Brain microvascular endothelial cell (primary cell): ENCODE results near the gene VDAC1.

ENCODE experiments used
- DNase-seq: peaks from one replicate; pipeline ENCODE4 v3.0.0-alpha.2; 2020
- H3K27ac ChIP-seq: fragments of 250-450 bp; sonication (Bioruptor Pico); 2 replicates; pipeline ENCODE4 v1.5.1; 2020; ENCODE audit warnings: mild to moderate bottlenecking, moderate library complexity
- H3K27me3 ChIP-seq: fragments of 250-450 bp; sonication (Bioruptor Pico); replicated peaks from 2 replicates; pipeline ENCODE4 v1.5.1; 2020; ENCODE audit warnings: mild to moderate bottlenecking
- H3K36me3 ChIP-seq: fragments of 250-450 bp; sonication (Bioruptor Pico); replicated peaks from 2 replicates; pipeline ENCODE4 v1.5.1; 2020; ENCODE audit warnings: mild to moderate bottlenecking
- H3K4me3 ChIP-seq: 2 replicates; pipeline ENCODE4 v1.5.1; 2011; ENCODE audit warnings: low read depth, mild to moderate bottlenecking, control low read depth, low read length, moderate library complexity
- in situ Hi-C: cut with HindIII; loops from 2 replicates; pipeline ENCODE4 v1.10.0; 2017; ENCODE audit warnings: low sequenced_read_pairs, low pct_ligation_motif_present
- TF ChIP-seq, protein P1 (sequence below): IDR thresholded peaks from 2 replicates; pipeline ENCODE4 v1.5.1; 2011; ENCODE audit warnings: low read depth, mild to moderate bottlenecking, moderate library complexity, low read length, control low read depth, inconsistent platforms; ENCODE audit errors: missing control alignments

VDAC1 gene

DNA sequence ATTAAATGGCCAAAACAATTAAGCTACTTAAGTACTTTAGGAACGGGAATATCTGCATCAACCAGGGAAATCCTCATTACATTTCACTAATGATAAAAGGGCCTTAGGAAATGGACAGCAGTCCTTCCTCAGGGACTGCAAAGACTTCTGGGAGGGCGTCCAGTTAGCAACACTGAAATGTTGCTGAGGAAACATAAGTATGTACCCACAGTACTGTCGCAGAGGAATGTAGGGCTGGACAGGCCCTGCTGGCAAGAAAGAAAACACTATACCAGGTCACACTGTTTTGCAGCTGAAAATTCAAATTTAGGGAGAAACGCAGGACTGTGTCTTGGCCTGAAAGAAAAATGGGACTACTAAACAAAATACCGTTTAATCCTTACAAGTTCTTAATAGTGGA is 37.7 kb downstream of the VDAC1 start:
- TF ChIP-seq, protein P1, sequence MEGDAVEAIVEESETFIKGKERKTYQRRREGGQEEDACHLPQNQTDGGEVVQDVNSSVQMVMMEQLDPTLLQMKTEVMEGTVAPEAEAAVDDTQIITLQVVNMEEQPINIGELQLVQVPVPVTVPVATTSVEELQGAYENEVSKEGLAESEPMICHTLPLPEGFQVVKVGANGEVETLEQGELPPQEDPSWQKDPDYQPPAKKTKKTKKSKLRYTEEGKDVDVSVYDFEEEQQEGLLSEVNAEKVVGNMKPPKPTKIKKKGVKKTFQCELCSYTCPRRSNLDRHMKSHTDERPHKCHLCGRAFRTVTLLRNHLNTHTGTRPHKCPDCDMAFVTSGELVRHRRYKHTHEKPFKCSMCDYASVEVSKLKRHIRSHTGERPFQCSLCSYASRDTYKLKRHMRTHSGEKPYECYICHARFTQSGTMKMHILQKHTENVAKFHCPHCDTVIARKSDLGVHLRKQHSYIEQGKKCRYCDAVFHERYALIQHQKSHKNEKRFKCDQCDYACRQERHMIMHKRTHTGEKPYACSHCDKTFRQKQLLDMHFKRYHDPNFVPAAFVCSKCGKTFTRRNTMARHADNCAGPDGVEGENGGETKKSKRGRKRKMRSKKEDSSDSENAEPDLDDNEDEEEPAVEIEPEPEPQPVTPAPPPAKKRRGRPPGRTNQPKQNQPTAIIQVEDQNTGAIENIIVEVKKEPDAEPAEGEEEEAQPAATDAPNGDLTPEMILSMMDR, result no peak
- H3K27me3 ChIP-seq, result no peaks in the 10 kb centered on the region
- H3K27ac ChIP-seq, result peak overlapping the region; percentile 86
- in situ Hi-C loops, result no loop called here
- H3K4me3 ChIP-seq, result peak overlapping the region; percentile 10
- peaks cover 5% of the 10 kb centered on the region for H3K36me3 ChIP-seq
- no peak for DNase-seq

GRCh38 chr5:133966090-133966489 is 38.7 kb downstream of the VDAC1 start:
- Histone ChIP-seq H3K36me3 (peaks cover under 1% of the 10 kb centered on the region), H3K27me3 (no peaks in the 10 kb centered on the region), H3K4me3 (no peak overlapping the region), H3K27ac (no peak overlapping the region)
- DNase-seq, result no peak
- in situ Hi-C loops, result no loop called here
- TF ChIP-seq, protein P1, result no peak

DNA sequence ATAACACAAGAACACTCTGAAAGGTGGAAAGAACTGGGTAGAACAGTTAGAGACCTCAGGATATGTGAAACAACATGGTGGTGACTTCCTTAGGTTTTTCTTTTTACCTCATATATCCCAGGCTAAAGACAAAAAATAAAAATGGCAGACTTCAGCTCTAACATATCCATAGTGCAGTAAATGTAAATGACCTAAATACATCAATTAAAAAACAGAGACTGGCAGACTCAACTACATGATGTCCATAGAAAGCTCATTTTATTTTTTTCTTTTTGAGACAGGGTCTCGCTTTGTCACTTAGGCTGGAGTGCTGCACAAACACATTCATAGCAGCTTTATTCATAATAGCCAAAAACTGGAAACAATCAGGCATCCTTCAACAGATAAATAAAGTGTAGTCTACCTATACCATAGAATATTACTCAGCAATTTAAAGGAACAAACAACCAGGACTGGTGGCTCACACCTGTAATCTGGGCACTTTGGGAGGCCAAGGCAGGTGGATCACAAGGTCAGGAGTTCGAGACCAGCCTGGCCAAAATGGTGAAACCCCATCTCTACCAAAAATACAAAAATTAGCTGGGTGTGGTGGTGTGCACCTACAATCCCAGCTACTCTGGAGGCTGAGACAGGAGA is 41.2 kb downstream of the VDAC1 start:
- peak overlapping the region; percentile 41 for H3K27ac ChIP-seq
- in situ Hi-C loops, result no loop called here
- DNase-seq, result no peak
- H3K27me3 ChIP-seq, result no peaks in the 10 kb centered on the region
- TF ChIP-seq, protein P1, result no peak
- no peak overlapping the region for H3K4me3 ChIP-seq
- H3K36me3 ChIP-seq, result peaks cover 4% of the 10 kb centered on the region

DNA sequence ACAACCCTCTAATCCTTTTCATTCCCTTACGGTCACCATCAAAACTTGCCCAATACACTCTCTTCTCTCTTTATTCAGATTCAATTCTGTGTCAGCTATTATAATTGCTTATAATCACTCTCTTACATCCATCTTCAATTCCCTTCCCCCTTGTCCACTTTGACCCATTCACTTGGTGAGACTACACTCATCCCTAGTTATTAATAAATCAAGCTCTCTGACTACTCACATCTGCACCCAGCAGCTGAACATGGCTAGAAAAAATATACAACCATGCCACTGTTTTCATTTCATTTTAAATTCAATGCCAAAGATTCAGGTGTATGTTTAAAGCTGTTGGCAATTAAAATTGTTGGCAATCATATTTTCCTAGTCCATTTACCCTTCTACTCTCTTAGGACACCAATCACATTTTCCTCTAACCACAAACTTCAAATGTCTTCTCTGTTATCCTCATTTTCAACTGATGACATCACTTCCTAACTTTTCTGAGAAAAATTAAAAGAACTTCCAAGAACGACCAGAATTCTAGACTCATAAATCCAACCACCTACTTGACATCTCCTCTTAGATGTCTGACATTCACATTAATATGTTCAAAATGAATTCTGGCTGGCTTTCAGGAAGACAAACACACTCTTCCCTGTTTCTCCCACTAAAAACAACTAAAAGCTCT is 41.8 kb downstream of the VDAC1 start:
- H3K4me3 ChIP-seq, result no peak overlapping the region
- DNase-seq, result no peak
- H3K27me3 ChIP-seq, result no peaks in the 10 kb centered on the region
- TF ChIP-seq, protein P1, result no peak
- in situ Hi-C loops, result no loop called here
- peak overlapping the region; percentile 41 for H3K27ac ChIP-seq
- H3K36me3 ChIP-seq, result peaks cover 8% of the 10 kb centered on the region

DNA sequence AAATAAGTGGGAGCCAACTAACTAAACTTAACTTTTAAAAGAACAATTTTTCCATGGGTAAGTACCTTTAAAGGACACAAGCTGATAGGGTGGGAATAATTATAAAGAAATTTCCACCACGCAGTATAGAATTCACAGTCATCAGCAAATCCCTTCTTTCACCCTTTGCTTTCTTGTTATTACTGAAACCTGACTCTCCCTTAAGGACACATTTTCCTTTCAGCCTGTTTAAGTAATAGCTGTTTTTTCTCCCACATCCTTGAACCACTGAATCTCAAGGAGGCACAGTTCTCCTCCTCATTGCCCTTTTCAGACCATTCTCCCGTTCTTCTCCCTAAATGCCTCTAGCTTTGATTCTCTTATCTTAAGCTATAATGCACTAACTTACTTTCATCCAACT is 42.6 kb downstream of the VDAC1 start:
- Histone ChIP-seq H3K4me3 (no peak overlapping the region), H3K27me3 (no peaks in the 10 kb centered on the region), H3K27ac (peak overlapping the region; percentile 41), H3K36me3 (peaks cover 16% of the 10 kb centered on the region)
- TF ChIP-seq, protein P1, result no peak
- no peak for DNase-seq
- in situ Hi-C loops, result no loop called here

- in situ Hi-C loops, result no loop called here
- Histone ChIP-seq H3K27ac (no peak overlapping the region), H3K4me3 (no peak overlapping the region), H3K36me3 (peaks cover 27% of the 10 kb centered on the region), H3K27me3 (no peaks in the 10 kb centered on the region)
- no peak for DNase-seq
- TF ChIP-seq, protein P1, result no peak
These were observed 45.1 kb downstream of the VDAC1 start for GRCh38 chr5:133959643-133960042.
